Fibroblast of mammary gland (primary cell): ENCODE results near the gene SCPEP1.

Experiments
- DNase-seq: peaks from one replicate; pipeline ENCODE4 v3.0.0-alpha.2; 2010; ENCODE audit warnings: low read depth
- H3K4me3 ChIP-seq: 2 replicates; pipeline ENCODE4 v1.5.1; 2011; ENCODE audit warnings: low read depth, mild to moderate bottlenecking, low read length, moderate library complexity; ENCODE audit not compliant: control insufficient read depth
- TF ChIP-seq, protein P1 (sequence below): conservative IDR thresholded peaks from 2 replicates; pipeline ENCODE4 v1.5.1; 2011; ENCODE audit warnings: low read depth, low read length, inconsistent platforms; ENCODE audit not compliant: control insufficient read depth, insufficient read depth

Gene SCPEP1

DNA sequence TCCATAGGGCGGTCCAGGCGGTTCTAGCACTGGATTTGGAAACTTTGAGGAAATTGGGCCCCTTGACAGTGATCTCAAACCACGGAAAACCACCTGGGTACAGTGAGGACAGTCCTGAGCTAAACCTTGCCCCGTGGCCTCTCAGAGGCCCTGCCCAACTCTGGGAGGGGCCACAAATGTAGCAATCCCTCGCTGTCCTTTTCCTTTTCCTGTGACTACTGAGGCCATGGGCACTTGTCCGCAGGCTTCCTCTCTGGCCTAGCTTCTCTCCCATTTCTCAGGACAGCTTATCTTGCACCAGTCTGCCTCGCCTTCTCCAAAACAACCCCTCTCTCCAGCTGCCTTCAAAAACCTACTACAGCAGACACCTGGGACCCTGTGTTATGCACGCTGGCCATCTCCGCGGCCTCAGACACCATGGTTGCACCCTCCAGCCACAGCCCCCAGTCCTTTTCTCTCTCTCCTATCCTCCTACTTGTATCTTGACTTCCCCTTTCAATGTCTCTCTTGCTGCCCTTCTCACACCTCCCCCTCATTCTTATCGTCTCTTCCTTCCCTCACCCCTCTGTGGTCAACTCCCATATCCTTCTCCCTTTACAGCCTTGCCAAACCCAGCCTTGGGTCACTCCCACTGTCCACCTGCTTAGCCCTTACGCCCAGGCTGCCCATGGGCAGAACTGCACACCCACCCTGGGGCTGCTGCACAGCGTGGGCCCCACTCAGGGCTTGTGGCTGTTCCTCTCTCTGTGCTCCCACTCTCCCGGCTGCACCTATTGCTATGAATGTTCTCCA, 7.6 kb downstream of the SCPEP1 start:
- H3K4me3 ChIP-seq, result no peak overlapping the region
- DNase-seq, result no peak
- TF ChIP-seq, protein P1, sequence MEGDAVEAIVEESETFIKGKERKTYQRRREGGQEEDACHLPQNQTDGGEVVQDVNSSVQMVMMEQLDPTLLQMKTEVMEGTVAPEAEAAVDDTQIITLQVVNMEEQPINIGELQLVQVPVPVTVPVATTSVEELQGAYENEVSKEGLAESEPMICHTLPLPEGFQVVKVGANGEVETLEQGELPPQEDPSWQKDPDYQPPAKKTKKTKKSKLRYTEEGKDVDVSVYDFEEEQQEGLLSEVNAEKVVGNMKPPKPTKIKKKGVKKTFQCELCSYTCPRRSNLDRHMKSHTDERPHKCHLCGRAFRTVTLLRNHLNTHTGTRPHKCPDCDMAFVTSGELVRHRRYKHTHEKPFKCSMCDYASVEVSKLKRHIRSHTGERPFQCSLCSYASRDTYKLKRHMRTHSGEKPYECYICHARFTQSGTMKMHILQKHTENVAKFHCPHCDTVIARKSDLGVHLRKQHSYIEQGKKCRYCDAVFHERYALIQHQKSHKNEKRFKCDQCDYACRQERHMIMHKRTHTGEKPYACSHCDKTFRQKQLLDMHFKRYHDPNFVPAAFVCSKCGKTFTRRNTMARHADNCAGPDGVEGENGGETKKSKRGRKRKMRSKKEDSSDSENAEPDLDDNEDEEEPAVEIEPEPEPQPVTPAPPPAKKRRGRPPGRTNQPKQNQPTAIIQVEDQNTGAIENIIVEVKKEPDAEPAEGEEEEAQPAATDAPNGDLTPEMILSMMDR, result no peak

DNA sequence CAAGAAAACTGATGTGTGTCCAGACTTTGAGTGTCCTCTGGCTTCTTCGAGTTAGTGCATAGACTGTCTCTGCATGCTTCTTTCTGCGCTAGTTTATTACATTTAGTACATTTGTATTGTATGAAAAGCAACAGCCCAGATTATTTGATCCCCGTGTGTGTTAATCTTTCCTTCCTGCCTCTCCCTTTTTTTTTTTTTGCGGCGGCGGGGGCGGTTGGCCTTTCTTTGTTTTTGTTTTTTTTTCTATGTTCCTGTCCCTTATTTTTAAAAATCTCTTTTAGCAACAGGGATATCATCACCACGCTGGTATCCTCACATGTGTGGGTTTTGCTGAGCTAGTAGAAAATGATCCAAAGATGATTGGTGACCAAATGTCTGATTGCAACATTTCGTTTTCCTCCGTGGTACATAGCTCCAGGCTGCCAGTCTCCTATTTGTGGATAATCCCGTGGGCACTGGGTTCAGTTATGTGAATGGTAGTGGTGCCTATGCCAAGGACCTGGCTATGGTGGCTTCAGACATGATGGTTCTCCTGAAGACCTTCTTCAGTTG, 9.4 kb downstream of the SCPEP1 start:
- DNase-seq, result peak; percentile 25
- TF ChIP-seq, protein P1, result no peak
- no peak overlapping the region for H3K4me3 ChIP-seq

DNA sequence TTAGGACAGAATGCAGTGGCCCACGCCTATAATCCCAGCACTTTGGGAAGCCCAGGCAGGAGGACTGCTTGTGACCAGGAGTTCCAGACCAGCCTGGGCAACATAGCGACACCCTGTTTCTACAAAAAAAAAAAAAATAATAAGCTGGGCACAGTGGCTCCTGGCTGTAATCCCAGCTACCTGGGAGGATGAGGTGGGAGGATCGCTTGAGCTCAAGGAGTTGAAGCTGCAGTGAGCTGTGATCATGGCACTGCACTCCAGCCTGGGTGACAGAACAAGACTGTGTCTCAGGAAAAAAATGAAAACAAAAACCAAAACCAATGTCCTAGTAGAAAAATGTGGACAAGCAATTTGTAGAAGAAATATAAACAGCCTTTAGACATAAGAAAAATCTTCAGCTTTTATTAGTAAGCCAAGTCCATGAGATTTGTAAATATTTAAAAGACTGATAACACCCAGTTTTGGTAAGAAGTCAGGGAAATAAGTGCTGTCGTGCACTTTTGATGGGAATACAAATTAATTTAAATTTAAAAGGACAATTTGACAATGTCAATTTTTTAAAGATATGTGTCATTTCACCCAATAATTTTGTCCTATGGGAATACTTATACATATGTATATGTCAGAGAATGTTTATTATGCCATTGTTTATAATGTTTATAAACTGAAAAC, 11.1 kb downstream of the SCPEP1 start:
- TF ChIP-seq, protein P1, result no peak
- no peak overlapping the region for H3K4me3 ChIP-seq
- DNase-seq, result no peak

DNA sequence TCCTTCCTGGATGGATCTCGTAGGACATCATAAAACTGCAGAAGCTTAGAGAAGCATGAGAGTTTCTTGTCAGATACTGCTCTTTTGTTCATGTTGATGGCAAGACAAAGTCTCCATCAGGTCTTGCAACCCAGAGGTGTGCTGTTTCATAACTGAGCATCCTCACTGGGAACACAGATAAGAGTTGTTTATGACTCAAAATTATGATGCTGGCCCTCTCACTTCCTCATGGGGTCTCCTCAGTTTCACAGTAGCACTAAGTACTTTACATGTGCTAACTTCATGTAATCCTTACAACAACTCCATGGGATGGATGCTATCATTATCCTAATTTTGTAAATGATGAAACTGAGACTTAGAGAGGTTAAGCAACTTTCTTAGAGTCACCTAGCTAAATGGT, 14.4 kb downstream of the SCPEP1 start:
- no peak for DNase-seq
- no peak overlapping the region for H3K4me3 ChIP-seq
- TF ChIP-seq, protein P1, result no peak

DNA sequence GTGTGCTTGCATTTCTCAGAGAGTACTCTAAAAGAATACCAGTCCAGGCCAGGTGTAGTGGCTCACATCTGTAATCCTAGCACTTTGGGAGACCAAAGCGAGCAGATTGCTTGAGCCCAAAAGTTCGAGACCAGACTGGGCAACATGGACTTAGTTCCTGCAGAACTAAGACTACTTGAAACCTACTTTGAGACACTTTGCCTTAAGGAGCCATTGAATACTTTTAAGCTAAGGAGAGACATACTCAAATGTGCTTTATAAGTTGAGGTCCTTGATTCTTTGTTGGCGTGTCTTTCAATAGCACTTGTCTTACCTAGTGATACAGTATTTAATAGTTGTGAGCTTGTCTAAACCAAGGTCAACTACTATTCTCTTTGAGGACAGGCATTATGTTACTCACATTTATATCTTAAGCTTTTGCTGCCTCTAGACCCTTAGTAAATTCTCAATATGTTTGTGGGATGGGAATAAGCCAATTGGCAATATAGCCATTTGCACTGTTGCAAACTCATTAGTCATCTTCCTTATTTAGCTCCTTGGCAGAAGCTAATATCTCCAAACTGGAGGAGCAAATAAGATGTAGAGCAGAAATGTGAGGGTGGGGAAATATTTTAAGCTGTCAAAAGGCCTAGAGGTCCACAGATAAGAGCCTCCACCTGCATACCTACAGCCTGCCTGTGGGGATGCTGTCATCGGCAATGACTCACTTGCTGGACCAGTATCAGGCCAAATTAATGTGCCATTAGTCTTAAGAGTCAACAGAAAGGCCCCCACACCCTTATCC, 16.3 kb downstream of the SCPEP1 start:
- DNase-seq, result peak; percentile 71
- TF ChIP-seq, protein P1, result no peak
- H3K4me3 ChIP-seq, result no peak overlapping the region

DNA sequence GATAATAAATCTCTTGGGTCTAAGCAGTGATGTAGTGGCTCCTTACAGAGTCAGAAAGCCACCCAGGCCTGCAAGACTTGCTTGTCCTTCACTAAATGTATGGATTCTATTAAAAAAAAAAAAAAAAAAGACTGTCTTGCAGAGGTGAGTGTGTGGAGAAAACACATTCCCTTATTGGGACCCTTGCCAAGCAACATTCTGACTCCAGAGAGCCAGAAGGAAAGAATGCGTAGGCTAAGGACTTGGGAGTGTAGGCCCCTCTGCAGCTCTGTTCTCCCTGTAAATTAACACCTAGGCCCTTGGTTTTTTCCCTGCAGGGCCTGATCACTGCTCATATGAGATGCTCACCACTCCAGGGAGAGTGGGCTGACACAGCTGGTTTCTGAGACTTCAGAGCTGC, 17.8 kb downstream of the SCPEP1 start:
- TF ChIP-seq, protein P1, result no peak
- DNase-seq, result no peak
- no peak overlapping the region for H3K4me3 ChIP-seq
